EH (cell line): ENCODE measurements around the gene NCSTN.
A peak's percentile ranks its signal among the peaks of the same experiment; 100 is the strongest.

Experiments used
- DNase-seq: peaks from one replicate; pipeline ENCODE4 v3.0.0-alpha.2; 2015; ENCODE audit warnings: low read depth

Gene NCSTN

DNA sequence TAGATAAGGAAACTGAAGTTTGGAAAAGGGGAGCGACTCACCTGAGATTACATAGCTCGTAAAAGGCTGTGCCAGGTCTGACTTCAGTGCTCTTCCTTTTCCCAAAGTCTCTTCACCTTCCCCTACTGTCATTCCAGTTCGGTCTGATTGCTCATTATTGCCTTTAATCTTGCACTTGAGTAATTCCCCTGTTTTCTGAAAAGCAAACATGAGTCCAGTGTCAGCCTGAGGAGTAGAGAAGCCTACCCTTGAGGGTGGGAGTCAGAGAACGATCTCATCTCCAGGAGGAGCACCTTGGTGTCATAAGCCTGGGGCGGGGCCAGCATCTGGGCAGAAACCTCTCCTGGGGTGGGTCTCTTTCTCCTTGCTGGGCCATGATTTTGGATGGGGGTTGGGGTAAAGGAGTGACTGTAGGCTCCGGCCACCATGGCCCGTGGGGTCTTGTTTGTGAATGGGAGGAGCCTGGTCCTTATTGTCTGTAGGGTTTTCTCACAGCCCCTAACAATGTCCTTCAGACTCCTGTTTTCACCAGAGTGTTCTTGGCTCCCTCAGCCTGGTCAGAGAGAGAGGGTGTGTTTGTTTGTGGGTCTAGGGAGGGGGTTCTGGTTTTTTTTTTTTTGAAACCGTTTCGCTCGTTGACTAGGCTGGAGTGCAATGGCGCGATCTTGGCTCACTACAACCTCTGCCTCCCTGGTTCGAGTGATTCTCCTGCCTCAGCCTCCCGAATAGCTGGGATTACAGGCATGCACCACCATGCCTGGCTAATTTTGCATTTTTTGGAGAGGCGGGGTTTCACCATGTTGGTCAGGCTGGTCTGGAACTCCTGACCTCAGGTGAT, 63.2 kb downstream of the NCSTN start:
- DNase-seq: no peak

DNA sequence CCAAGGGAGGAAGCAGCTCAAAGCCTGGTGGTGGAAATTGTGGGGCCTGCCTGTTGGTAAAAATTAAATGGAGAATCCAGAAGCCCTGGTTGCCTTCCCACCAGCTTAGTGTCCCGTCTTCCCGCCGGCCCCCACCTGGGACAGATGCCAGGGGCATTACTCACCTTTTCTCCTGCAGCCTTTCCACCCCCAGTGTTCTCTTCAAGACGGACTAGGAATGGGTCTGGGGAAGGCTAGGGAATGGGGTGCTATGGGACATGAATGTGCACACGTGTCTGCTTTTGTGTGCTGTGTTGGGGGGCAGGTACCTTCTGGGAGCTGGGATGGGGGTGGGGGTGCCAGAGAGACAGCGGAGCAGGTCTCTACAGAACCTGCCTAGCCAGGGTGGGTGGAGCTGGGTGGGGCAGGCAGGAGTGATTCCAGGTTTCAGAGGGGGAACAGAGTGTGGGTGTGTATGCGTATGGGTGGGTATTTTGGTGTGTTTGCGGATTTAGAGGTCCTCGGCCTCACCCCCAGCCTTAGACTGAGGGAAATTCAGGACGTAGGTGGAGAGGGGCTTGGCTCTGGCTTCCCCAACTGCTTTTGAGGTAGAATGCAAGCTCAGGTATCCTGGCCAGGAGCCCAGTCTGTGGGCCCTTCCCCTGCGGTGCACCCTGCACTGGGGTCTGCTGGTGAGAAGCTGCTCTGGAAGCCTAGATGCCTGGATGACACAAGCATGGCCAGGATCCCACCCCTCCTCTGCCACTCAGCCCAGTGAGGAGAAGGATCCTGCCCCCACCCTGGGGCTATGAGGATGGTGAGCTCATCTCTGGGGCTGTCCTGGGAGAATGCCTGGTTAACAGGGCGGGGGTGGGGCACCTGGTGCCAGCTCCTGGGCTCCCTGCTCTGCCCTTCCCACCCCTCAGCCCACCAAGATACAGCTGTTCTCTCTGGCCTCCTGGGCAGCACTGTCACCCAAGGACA, 64.9 kb downstream of the NCSTN start:
- DNase-seq: peak; percentile 9
